T-helper 1 cell treated with Interleukin-12 subunit alpha and Interleukin-12 subunit beta and Interleukin-4 antibody, amounts not matched to agents 30 ng/mL and 1 ng/mL, for 36 hours (primary cell): ENCODE results near the gene MAGED2. TPM values are rescaled to one million over a fixed set of nuclear protein-coding genes. Genes with fewer than 3 reads are reported as not detected.
"Not testable (repeated sequence)": the region's sequence is repeated elsewhere in the genome, so short reads cannot be mapped to it uniquely, and the experiment has no call there.

Source experiments
- intact Hi-C: fragments of 100-400 bp; cut with micrococcal nuclease; formaldehyde crosslinking; loops from one replicate; pipeline ENCODE4 v1.15.1; 2024
- total RNA-seq: library from RNA; stranded (reverse); gene quantifications from 2 replicates; pipeline ENCODE4 v1.2.3, GENCODE V29; 2022

Gene MAGED2
- 44.6 and 46.0 TPM in 2 replicates for total RNA-seq

- intact Hi-C loops, result loop anchor here (1.0 to 10.0 kb wide), 13 partner anchors 113 to 1810 kb away; partner anchors contain the start of genes APEX2, FAM120C, GNL3L and HSD17B10
Measured at GRCh38 chrX:54807524-54808108, at the start of gene MAGED2. TSS of gene MAGED2 (plus strand) at chrX:54807745. CDS start at chrX:54809332, 1,587 bp downstream.

DNA sequence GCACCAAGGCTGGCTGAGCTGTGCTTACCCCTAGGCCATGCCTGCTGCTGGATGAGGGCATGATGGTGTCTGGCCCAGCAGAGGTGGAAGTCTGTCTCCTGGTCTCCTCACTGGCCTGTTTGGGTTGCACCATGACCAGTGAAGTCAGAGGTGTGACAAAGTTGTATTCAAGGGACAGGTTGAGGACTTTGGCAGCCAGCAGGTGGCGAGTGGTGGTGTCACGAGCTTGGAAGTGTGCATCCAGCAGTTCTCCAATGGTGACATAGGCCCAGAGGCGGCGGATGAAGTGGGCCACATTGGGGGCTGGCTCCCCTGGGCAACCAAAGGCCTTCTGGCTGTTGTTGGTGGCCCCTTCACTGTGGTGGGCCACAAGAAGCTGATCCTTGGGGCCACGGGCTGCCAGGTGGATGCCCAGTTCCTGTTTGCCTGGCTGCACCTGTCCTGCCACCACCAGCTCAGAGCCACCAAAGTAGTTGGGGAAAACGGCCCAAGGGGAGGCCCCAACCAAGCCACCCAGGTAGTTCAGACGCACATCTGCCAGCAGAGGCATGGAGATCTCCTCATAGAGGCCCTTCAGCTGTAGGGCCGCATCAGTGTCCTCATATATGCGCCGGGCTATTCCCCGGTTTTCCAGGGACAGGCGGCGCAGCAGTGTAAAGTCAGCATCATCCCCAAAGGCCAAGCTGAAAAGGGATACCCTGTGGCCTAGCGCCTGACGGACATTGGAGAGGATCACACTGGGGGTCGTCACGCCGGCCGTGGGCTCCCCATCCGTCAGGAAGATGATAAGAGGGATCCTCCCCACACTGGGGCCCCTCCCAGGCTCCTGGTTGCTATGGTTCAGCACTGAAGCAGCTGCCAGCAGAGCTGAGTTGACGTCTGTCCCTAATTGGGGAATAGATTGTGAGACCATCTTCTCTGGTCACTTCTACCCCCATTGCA, 49.2 kb upstream of the MAGED2 start:
- intact Hi-C loops, result no loop called here

- intact Hi-C loops, result not testable (repeated sequence)
Measured at GRCh38 chrX:54774391-54775094, 33.0 kb upstream of the MAGED2 start.

GRCh38 chrX:54776061-54776460, 31.5 kb upstream of the MAGED2 start:
- intact Hi-C loops, result no loop called here

DNA sequence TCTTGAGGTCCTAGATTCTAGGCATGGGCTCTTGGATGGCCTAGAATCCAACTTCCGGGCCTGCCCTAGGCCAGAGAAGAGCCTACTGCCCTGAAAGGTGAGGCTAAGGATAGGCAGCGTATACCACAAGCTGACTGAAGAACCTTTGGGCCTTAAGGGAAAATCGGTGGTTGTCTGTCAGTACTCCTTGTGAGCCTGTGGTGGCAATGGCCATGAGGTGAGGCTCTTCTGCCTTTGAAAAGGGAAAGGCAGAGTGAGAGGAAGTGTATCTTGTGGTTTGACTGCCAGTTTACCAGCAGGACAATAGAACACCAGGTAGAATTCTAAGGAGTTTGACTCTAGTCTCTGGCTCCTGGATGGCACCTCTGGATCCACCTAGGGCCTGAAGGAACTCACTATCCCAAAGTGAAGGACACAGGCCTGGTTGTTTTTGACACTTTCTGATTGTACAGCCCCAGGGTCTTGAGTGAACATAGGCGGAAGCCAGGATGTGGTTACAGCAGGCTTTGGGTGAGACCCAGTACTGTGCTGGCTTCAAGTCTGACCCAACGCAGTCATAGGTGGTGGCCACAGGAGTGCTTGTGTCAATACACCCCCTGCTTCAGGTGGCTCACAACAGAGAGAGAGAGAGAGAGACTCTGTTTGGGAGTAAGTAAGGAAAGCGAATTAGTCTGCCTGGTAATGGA, 30.4 kb upstream of the MAGED2 start:
- intact Hi-C loops, result no loop called here

GRCh38 chrX:54785901-54786300, 21.6 kb upstream of the MAGED2 start:
- intact Hi-C loops, result loop anchor here (2.0 to 5.0 kb wide), 3 partner anchors 149 to 539 kb away; no protein-coding TSS in a partner anchor

GRCh38 chrX:54786967-54787366, 20.6 kb upstream of the MAGED2 start:
- intact Hi-C loops, result loop anchor here (2.0 to 5.0 kb wide), 3 partner anchors 150 to 540 kb away; no protein-coding TSS in a partner anchor

- intact Hi-C loops, result loop anchor here (5.0 kb wide), 2 partner anchors 151 to 541 kb away; no protein-coding TSS in a partner anchor
Measured at GRCh38 chrX:54788446-54788845, 19.1 kb upstream of the MAGED2 start.

DNA sequence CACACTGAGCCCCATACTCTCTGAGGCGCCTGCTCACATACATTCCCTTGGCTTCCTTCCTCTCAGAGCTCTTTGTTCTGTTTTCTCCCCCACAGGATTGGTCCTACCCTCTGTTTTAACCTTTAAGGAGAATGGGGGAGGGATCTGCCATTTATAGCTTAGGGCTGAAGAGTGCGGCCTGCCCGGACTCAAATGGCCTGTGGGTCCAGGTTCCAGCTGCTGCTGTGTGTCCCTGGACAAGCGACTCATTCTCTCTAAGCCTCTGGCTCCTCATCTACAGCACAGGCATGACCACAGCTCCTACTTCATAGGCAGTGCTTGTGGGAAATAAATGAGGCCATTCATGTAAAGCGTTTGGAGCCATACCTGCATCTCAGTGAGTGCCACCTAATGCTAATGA, 18.1 kb upstream of the MAGED2 start:
- intact Hi-C loops, result loop anchor here (5.0 kb wide), 2 partner anchors 152 to 542 kb away; no protein-coding TSS in a partner anchor

DNA sequence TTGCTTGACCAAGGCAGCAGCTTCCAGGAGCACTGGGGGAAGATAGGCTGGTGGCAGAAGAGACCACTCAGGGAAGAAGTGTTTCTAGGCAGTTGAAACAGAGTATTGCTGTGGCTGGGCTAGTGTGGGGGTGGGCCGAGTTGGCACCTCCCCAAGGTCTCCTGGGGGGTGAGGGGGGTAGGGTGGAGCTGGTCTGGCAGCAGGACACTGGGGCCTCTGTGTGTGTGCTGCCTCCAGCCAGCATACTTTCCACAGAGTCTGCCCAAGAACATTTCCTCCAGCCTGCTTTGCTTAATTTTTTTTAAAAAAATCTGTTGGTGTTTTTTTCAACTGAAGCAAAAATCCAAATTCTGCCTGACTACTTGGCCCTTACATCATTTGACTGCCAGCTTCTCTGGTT, 13.5 kb upstream of the MAGED2 start:
- intact Hi-C loops, result no loop called here

GRCh38 chrX:54794795-54795194, 12.8 kb upstream of the MAGED2 start:
- intact Hi-C loops, result no loop called here

- intact Hi-C loops, result no loop called here
Measured at GRCh38 chrX:54798137-54798536, 9.4 kb upstream of the MAGED2 start, which contains the start of gene ITIH6. TSS of gene ITIH6 (minus strand) at chrX:54798255. CDS start at chrX:54798210, 45 bp downstream.

GRCh38 chrX:54799046-54799445, 8.5 kb upstream of the MAGED2 start:
- intact Hi-C loops, result no loop called here

- intact Hi-C loops, result loop anchor here (1.0 to 10.0 kb wide), 13 partner anchors 113 to 1811 kb away; partner anchors contain the start of genes APEX2, FAM120C, GNL3L and HSD17B10
Measured at GRCh38 chrX:54808109-54808604, 612 bp downstream of the MAGED2 start.

GRCh38 chrX:54808605-54809483, 1.3 kb downstream of the MAGED2 start:
- intact Hi-C loops, result loop anchor here (1.0 to 10.0 kb wide), 14 partner anchors 112 to 1812 kb away; partner anchors contain the start of genes APEX2, FAM120C, GNL3L and HSD17B10

- intact Hi-C loops, result no loop called here
Measured at GRCh38 chrX:54810532-54810931, 3.0 kb downstream of the MAGED2 start.

GRCh38 chrX:54811301-54811885, 3.8 kb downstream of the MAGED2 start:
- intact Hi-C loops, result no loop called here

DNA sequence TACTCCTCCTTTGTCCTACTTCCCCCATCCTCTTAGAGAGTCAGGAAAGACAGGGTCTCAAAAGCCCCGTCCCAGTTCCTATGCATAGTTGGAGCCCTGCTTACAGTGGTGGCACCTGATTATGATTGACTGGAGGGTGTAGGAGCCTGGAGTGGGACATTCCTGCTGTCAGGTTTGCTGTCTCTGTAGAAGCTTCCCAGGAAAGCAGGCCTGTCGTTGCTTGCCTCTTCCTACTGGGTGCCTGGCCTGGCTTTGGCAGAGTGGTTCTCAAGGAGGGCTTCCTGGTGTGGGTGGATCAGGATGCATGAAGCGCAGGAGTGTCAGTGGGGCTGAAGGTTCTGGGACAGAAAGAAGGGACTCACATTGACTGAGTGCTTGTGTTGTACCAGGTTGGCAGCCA, 4.8 kb downstream of the MAGED2 start:
- intact Hi-C loops, result no loop called here
